Stomach (tissue), 9 donors: ENCODE results near the gene TXNIP. TPM values are rescaled to one million over a fixed set of nuclear protein-coding genes. Genes with fewer than 3 reads are reported as not detected.

ENCODE experiments used
- DNase-seq, 2 donors: peaks; one replicate each; pipeline versions ENCODE4 v3.0.0 to v3.0.0-alpha.2; 2013 to 2019
- H3K27ac ChIP-seq, 5 donors: fragments of 200-600 bp in 4 of 5; sonication (generic) in 4 of 5; one replicate each; pipeline ENCODE4 v1.5.1; 2013 to 2019; ENCODE audit warnings: mild to moderate bottlenecking in 1 of 5, moderate library complexity in 1 of 5
- H3K27me3 ChIP-seq, 3 donors: fragments of 200-600 bp; sonication (generic); one replicate each; pipeline ENCODE4 v1.5.1; 2017 to 2019; ENCODE audit warnings: mixed run types in 1 of 3
- H3K36me3 ChIP-seq, 4 donors: fragments of 200-600 bp; sonication (generic); 1 replicate in 3 of 4; 2 replicates in 1 of 4; pipeline ENCODE4 v1.5.1; 2016 to 2019
- H3K4me1 ChIP-seq, 4 donors: fragments of 200-600 bp; sonication (generic); one replicate each; pipeline ENCODE4 v1.5.1; 2016 to 2019
- H3K4me3 ChIP-seq, 4 donors: fragments of 200-600 bp; sonication (generic) in 3 of 4; one replicate each; pipeline ENCODE4 v1.5.1; 2016 to 2019; ENCODE audit warnings: mild to moderate bottlenecking in 1 of 4
- H3K9me3 ChIP-seq, 4 donors: fragments of 200-600 bp; sonication (generic); one replicate each; pipeline ENCODE4 v1.5.1; 2016 to 2019
- CTCF ChIP-seq, 7 experiments: fragments of 450-650 bp in 4 of 7; fragments of 200-600 bp in 3 of 7; sonication (generic) in 3 of 7; IDR thresholded peaks; one replicate each; pipeline ENCODE4 v1.5.1; 2016 to 2019; ENCODE audit warnings: antibody characterized with exemption in 7 of 7, control low read depth in 2 of 7, mild to moderate bottlenecking in 1 of 7
- EP300 ChIP-seq: sonication (generic); formaldehyde crosslinking; IDR thresholded peaks from one replicate; pipeline ENCODE4 v1.6.1; 2017; ENCODE audit warnings: antibody characterized with exemption
- POLR2A ChIP-seq, 4 donors: fragments of 450-650 bp; IDR thresholded peaks; one replicate each; pipeline ENCODE4 v1.6.1; 2016; ENCODE audit warnings: antibody characterized with exemption in 4 of 4, control low read depth in 2 of 4, mild to moderate bottlenecking in 1 of 4, moderate library complexity in 1 of 4
- POLR2AphosphoS5 ChIP-seq, 3 donors: sonication (generic); formaldehyde crosslinking; IDR thresholded peaks; one replicate each; pipeline ENCODE4 v1.6.1; 2016; ENCODE audit warnings: antibody characterized with exemption in 3 of 3
- WGBS, 5 donors: extraction: QIAGEN DNeasy Blood & Tissue Kit in 3 of 5; methylation state at CpG; one replicate each; pipeline versions ENCODE4 v1.1.5 to v1.1.7; 2013 to 2018; 5-methylcytosine and 5-hydroxymethylcytosine counted together
- intact Hi-C: fragments of 100-400 bp; cut with DNase I; formaldehyde crosslinking; loops from one replicate; pipeline ENCODE4 v1.15.1; 2023; ENCODE audit warnings: low total_unique reads
- polyA plus RNA-seq, 3 donors: library from polyadenylated mRNA; stranded (reverse); fragments of 200-250 nt; gene quantifications; one replicate each; pipeline ENCODE4 v1.2.3, GENCODE V29; 2013
- total RNA-seq, 5 donors: library from RNA; depleted of rRNA; stranded (reverse); fragments of >200 nt; gene quantifications; one replicate each; pipeline versions ENCODE4 v1.1.0 to v1.2.3, GENCODE V29; 2014 to 2016
- donor health status: healthy with polysubstance abuse.
- donor health status: Bipolar disorder and iron deficiency.
- donor health status: healthy.

TXNIP gene
- total and polyA plus RNA-seq, 8 donors: 204 to 3,386 (median 622) TPM

- peak; percentile 33 to 67 for DNase-seq
Measured at GRCh38 chr1:145979746-145980456, 16.5 kb downstream of the TXNIP start.

GRCh38 chr1:145978854-145979745 is 17.3 kb downstream of the TXNIP start:
- H3K4me1 ChIP-seq: peaks cover 58 to 73% (median 70%) of the 10 kb centered on the region in 4 donors
- peak; percentile 91 to 98 for DNase-seq
- TF ChIP-seq POLR2AphosphoS5 (IDR thresholded peaks at IDR 0.05) (peak; percentile 93 to 96 (median 95)), EP300 (peak; percentile 59), CTCF (IDR thresholded peaks at IDR 0.05) (peak in 1 of 7 experiments; percentile 17), POLR2A (IDR thresholded peaks at IDR 0.05) (peak in 1 of 4 donors; percentile 36)
- H3K27ac ChIP-seq: peak overlapping the region; percentile 86 to 100 (median 96)
- H3K9me3 ChIP-seq: no peaks in the 10 kb centered on the region
- intact Hi-C loops: no loop called here
- WGBS, 5 donors: 5 to 10% (median 7%) methylated on average over 9 of the region's 9 CpGs
- peaks cover 0 to 14% (median 4%) of the 10 kb centered on the region in 4 donors for H3K36me3 ChIP-seq
- no peaks in the 10 kb centered on the region for H3K27me3 ChIP-seq
- peak overlapping the region in 3 of 4 donors; percentile 11 to 33 (median 14) for H3K4me3 ChIP-seq

More at GRCh38 chr1:145979746-145980456, 16.5 kb downstream of the TXNIP start:
- WGBS, 5 donors: 43 to 57% (median 47%) methylated on average over 7 of the region's 7 CpGs
- Histone ChIP-seq H3K27me3 (no peaks in the 10 kb centered on the region), H3K9me3 (no peaks in the 10 kb centered on the region), H3K36me3 (peaks cover 0 to 11% (median 3%) of the 10 kb centered on the region in 4 donors), H3K4me3 (peak overlapping the region; percentile 2 to 13 (median 6)), H3K27ac (peak overlapping the region; percentile 86 to 100 (median 96)), H3K4me1 (peaks cover 66 to 81% (median 78%) of the 10 kb centered on the region in 4 donors)
- TF ChIP-seq EP300 (no peak), POLR2AphosphoS5 (IDR thresholded peaks at IDR 0.05) (peak in 2 of 3 donors; percentile 3 to 26), POLR2A (IDR thresholded peaks at IDR 0.05) (peak in 1 of 4 donors; percentile 7)
- intact Hi-C loops: no loop called here

DNA sequence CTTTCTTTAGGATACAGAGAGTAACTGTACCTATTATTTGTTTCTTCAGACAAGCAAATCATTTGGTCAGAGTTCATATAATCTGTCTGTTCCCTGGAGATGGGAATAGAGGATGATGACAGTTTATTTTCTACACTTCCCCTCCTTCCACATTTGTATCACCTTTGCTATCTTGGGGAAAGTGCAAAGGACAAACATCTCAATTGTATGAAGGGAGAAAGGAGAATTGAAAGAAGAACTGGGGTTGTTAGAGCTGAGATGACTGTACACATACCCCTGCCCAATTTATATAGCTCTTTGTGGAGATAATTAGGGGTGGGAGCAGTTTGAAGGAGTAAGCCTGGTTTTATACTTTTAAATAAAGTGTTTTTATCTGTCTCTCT is 17.9 kb downstream of the TXNIP start:
- Histone ChIP-seq H3K36me3 (peaks cover 0 to 14% (median 4%) of the 10 kb centered on the region in 4 donors), H3K4me3 (peak overlapping the region in 3 of 4 donors; percentile 11 to 33 (median 14)), H3K4me1 (peaks cover 52 to 66% (median 64%) of the 10 kb centered on the region in 4 donors), H3K27me3 (no peaks in the 10 kb centered on the region), H3K9me3 (no peaks in the 10 kb centered on the region), H3K27ac (peak overlapping the region; percentile 86 to 100 (median 96))
- no peak for DNase-seq
- intact Hi-C loops: no loop called here
- no peak for TF ChIP-seq CTCF (IDR thresholded peaks at IDR 0.05)
- no peak for TF ChIP-seq POLR2AphosphoS5 (IDR thresholded peaks at IDR 0.05)
- no peak for TF ChIP-seq POLR2A (IDR thresholded peaks at IDR 0.05)
- TF ChIP-seq EP300: no peak

DNA sequence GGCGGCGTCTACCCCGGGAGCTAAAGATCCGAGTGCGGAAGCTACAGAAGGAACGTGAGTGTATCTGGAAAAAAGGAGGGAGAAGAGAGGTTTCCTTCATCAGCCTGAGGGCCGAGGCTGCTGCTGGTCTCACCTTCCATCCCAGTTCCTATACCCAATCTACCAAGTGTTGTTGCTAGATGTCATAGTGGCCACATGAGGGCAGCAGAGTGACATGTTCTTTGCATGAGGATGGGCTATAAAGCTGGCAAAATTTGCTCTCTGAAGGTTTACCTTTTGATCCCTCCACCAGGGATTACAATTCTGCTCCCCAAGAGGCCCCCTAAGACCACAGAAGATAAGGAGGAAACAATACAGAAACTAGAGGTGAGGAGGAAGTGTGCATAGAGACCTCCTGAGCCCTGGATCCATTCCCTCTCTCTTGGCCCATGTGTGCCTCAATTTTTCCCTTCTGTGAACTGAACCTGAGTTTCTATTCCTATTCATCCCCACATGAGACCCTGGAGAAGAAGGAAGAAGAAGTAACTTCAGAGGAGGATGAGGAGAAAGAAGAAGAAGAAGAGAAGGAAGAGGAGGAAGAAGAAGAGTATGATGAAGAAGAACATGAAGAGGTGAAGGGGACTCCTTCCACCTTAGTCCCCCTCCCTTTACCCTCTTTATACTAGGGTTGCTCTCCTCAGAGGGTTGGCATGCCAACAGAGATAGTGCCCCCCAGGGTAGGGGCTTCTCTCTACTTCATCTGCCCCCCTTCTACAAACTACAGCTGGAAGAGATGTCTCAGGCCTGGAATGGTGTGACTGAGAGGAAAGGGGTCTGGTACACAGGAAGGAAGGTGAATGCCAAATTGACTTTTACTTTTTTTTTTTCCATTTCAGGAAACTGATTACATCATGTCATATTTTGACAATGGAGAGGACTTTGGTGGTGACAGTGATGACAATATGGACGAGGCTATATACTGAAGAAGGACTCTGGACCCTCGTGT is 18.6 kb downstream of the TXNIP start:
- intact Hi-C loops: no loop called here
- Histone ChIP-seq H3K4me1 (peaks cover 45 to 60% (median 57%) of the 10 kb centered on the region in 4 donors), H3K4me3 (peak overlapping the region in 2 of 4 donors; percentile 9 to 12), H3K36me3 (peaks cover 0 to 14% (median 4%) of the 10 kb centered on the region in 4 donors), H3K9me3 (no peaks in the 10 kb centered on the region), H3K27me3 (no peaks in the 10 kb centered on the region), H3K27ac (peak overlapping the region; percentile 85 to 100 (median 96))
- DNase-seq: peak; percentile 88 to 95
- WGBS, 5 donors: 15 to 24% (median 18%) methylated on average over 9 of the region's 9 CpGs
- TF ChIP-seq CTCF (IDR thresholded peaks at IDR 0.05) (peak in 6 of 7 experiments; percentile 11 to 94 (median 86)), EP300 (no peak), POLR2AphosphoS5 (IDR thresholded peaks at IDR 0.05) (peak; percentile 50 to 89 (median 72))
